ENCODE results near the gene PDE2A.

The PDE2A gene

GRCh38 chr11:72655896-72656464 lies 18.2 kb downstream of the PDE2A start:
- DNase-seq: no peak

GRCh38 chr11:72655014-72655413 lies 19.2 kb downstream of the PDE2A start:
- DNase-seq: no peak

- DNase-seq: no peak
These were observed 20.6 kb downstream of the PDE2A start for GRCh38 chr11:72653649-72654048.

GRCh38 chr11:72652873-72653630 lies 21.2 kb downstream of the PDE2A start:
- DNase-seq: no peak

- no peak for DNase-seq
These were observed 22.1 kb downstream of the PDE2A start for GRCh38 chr11:72652133-72652532.

- DNase-seq: no peak
These were observed 24.8 kb downstream of the PDE2A start for GRCh38 chr11:72649215-72649976.

GRCh38 chr11:72648384-72649136 lies 25.7 kb downstream of the PDE2A start:
- no peak for DNase-seq

GRCh38 chr11:72647882-72648281 lies 26.3 kb downstream of the PDE2A start:
- DNase-seq: no peak

- no peak for DNase-seq
These were observed 27.8 kb downstream of the PDE2A start for GRCh38 chr11:72646472-72646871.

- DNase-seq: no peak
These were observed 28.2 kb downstream of the PDE2A start for GRCh38 chr11:72646024-72646423.

GRCh38 chr11:72643547-72643946 lies 30.7 kb downstream of the PDE2A start:
- DNase-seq: no peak

GRCh38 chr11:72642884-72643522 lies 31.2 kb downstream of the PDE2A start:
- peak; percentile 27 for DNase-seq

- no peak for DNase-seq
These were observed 32.0 kb downstream of the PDE2A start for GRCh38 chr11:72642043-72642883.

- DNase-seq: no peak
These were observed 32.6 kb downstream of the PDE2A start for GRCh38 chr11:72641522-72642042.

GRCh38 chr11:72639502-72640375 lies 34.5 kb downstream of the PDE2A start:
- no peak for DNase-seq

- no peak for DNase-seq
These were observed 36.3 kb downstream of the PDE2A start for GRCh38 chr11:72637926-72638325.

GRCh38 chr11:72637198-72637597 lies 37.0 kb downstream of the PDE2A start:
- DNase-seq: no peak

- DNase-seq: no peak
These were observed 37.8 kb downstream of the PDE2A start for GRCh38 chr11:72636376-72636775.

GRCh38 chr11:72635933-72636332 lies 38.3 kb downstream of the PDE2A start:
- DNase-seq: no peak

- DNase-seq: no peak
These were observed 38.8 kb downstream of the PDE2A start for GRCh38 chr11:72635309-72635915.
